ENCODE results near the gene SPRR4.

GRCh38 chr1:152995842-152996241 lies 25.4 kb downstream of the SPRR4 start:
- no peak for TF ChIP-seq TAF1 (IDR thresholded peaks at IDR 0.05; ENCODE audit: borderline replicate concordance, low read depth, low read length)
- no peak for TF ChIP-seq POLR2A (IDR thresholded peaks at IDR 0.05; ENCODE audit: low read depth, low read length)
